Stimulated activated CD4-positive, alpha-beta T cell treated with anti-CD3 and anti-CD28 coated beads, Interleukin-1b, Interleukin-23, amount 100 ng/mL, for 24 hours (primary cell): ENCODE results near the gene ODAD4.
"Not testable (repeated sequence)": the region's sequence is repeated elsewhere in the genome, so short reads cannot be mapped to it uniquely, and the experiment has no call there.

Experiments
- DNase-seq, 4 experiments: peaks; one replicate each; pipeline ENCODE4 v3.0.0-alpha.2; 2020; ENCODE audit warnings: low read depth in 4 of 4, low spot score in 1 of 4

Gene ODAD4

GRCh38 chr17:41913798-41914197, 16.6 kb upstream of the ODAD4 start:
- no peak for DNase-seq

DNA sequence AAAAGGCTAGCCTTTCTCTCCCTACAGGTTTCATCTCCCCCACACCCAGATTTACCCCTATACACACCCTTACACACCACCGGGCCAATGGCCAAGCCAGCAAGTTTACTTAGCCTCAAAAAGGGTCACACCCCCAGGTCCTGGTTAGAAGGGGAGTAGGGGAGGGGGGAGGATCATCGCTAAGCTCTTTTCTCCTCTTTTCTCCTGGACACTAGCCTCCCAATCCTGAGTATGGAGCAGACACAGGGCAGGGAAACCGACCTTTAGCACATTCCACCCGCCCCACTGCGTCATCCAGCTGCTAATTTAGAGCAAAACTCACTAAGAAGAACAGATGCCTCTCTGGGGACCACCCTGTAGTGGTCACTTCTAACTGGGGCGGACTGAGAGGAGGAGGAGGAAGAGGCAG, 16.1 kb upstream of the ODAD4 start:
- DNase-seq = no peak

- no peak for DNase-seq
Observed at GRCh38 chr17:41915020-41915419, 15.4 kb upstream of the ODAD4 start.

DNA sequence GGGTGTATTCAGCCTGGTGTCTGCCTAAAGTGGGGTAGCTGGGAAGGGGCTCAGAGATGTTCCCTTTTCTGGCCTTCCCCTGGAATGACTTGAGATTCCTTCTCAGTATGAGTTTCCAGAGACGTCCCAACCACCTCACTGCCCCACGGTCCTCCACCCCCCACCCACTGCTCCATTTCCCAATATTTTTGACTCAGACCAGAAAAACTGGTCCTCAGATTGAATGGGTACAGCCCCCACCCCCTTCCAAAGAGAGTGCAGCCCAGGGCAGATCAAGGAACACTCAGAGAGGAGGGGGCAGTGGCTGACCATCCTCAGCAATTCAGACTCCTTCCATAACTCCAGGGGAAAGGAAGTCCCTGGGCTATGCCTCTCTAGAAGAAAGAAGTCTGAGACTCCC, 14.9 kb upstream of the ODAD4 start:
- DNase-seq = no peak

- DNase-seq = no peak
Observed at GRCh38 chr17:41917192-41917591, 13.2 kb upstream of the ODAD4 start.

GRCh38 chr17:41917679-41918313, 12.6 kb upstream of the ODAD4 start:
- DNase-seq = peak in 3 of 4 experiments; percentile 16 to 25 (median 18)

- DNase-seq = peak; percentile 87 to 97 (median 90)
Observed at GRCh38 chr17:41918314-41919164, 11.9 kb upstream of the ODAD4 start, which contains the start of gene ACLY. TSS of gene ACLY (minus strand) at chr17:41918951. CDS start at chr17:41913873, 5,078 bp downstream.

DNA sequence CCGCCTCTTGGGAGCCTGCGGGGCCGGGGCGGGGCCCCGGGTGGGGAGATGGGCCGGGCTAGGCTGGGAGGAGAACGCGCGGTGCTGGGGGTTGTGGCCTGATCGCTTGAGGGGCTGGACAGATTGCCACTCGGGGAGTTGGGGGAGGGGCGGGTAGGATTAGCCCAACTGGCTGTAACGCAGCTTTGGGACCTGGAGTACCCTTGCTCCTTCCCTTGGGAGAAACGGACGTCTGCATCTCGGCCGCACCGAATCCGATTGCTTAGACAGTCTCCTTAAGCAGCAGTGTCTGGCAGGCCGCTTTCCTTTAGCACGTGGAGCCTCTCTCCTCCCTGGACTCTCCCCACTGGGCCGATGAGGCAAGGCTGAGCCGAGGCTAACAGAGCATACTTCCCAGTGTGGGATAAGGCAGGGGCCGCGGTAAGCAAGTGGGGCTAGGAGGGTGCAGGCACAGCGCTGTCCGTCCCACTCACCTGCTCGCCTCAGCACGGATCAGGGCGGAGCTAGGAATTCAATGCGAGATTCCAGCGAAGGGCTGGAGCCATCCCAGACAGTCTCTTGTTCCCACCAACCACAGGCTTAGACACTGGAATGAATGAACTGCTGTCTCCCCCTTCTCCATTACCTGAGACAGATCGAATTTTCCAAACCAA, 11.1 kb upstream of the ODAD4 start:
- no peak for DNase-seq

GRCh38 chr17:41919840-41920579, 10.4 kb upstream of the ODAD4 start:
- DNase-seq = no peak

- no peak for DNase-seq
Observed at GRCh38 chr17:41920580-41920955, 9.8 kb upstream of the ODAD4 start.

DNA sequence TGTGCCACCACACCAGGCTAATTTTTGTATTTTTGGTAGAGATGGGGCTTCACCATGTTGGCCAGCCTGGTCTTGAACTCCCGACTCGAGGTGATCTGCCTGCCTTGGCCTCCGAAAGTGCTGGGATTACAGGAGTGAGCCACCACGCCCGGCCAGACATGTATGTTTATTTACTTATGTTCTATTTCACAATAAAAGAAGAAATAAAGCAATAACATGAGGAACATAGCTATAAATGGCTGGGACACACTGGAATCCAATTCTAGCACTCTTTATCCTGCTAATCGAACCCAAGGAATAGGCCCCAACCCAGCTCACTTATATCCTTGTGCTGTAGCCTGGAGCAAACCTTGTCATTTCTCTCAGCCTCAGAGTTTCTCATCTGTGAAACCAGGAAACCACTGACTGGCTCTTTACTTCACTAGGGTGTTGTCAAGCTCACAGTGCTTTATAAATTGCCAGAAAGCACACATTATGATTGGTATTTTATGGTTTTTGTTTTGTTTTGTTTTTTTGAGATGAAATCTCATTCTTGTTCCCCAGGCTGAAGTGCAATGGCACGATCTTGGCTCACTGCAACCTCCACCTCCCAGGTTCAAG, 4.3 kb upstream of the ODAD4 start:
- no peak for DNase-seq

DNA sequence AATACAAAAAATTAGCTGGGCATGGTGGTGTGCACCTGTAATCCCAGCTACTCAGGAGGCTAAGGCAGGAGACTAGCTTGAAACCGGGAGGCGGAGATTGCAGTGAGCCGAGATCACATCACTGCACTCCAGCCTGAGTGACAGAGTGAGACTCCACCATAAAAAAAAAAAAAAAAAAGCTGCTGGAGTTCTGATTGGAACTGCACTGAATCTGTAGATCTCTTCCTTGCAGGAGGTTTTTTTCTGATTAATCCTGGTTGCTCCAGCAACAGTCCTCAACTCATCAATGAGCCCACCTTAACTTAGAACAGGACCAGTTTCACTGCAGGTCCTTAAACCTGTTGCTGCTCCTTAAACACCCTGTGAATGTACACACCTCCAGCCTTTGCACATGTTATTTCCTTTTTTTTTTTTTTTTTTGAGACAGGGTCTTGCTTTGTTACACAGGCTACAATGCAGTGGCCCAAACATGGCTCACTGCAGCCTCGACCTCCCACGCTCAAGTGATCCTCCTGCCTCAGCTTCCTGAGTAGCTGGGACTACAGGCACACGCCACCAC, 1.6 kb upstream of the ODAD4 start:
- DNase-seq = no peak

DNA sequence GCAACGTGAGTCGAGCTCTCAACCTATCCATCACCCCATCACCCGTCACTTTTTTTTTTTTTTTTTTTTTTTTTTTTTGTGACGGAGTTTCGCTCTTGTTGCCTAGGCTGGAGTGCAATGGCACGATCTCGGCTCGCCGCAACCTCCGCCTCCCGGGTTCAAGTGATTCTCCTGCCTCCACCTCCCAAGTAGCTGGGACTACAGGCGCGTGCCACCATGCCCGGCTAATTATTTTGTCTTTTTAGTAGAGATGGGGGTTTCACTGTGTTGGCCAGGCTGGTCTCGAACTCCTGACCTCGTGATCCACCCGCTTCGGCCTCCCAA, 378 bp downstream of the ODAD4 start:
- not testable (repeated sequence) for DNase-seq

- DNase-seq = not testable (repeated sequence)
Observed at GRCh38 chr17:41931715-41932114, 1.3 kb downstream of the ODAD4 start.

- no peak for DNase-seq
Observed at GRCh38 chr17:41932816-41933389, 2.5 kb downstream of the ODAD4 start.

- no peak for DNase-seq
Observed at GRCh38 chr17:41935641-41936040, 5.2 kb downstream of the ODAD4 start.

- DNase-seq = no peak
Observed at GRCh38 chr17:41937970-41938954, 7.8 kb downstream of the ODAD4 start.

DNA sequence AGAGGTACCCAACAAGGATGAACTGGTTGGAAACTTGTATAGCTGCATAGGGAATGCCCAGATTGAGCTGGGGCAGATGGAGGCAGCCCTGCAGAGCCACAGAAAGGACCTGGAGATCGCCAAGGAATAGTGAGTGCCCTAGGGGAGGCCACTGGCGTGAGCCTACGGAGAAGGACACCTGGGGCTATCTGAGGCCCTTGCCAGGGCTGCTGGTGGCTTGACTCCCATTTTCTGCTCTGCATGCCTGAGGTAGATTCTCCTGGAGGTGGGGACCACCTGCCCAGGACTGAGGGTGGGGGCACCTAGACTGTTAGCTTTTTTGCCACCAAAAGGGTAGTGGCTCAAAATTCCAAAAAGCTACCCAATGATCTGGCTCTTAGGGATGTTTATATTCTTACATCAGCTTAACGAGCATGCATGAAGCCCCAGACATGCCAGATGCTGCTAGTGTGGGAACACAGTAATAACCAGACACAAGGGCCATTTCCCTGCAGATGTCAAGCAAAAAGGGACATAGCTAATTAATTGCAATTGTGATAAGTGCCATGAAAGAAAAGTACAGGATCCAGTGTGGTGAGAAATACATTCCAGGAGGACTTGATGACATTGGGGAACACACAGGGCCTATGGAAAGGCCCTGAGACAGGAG, 8.8 kb downstream of the ODAD4 start:
- no peak for DNase-seq

DNA sequence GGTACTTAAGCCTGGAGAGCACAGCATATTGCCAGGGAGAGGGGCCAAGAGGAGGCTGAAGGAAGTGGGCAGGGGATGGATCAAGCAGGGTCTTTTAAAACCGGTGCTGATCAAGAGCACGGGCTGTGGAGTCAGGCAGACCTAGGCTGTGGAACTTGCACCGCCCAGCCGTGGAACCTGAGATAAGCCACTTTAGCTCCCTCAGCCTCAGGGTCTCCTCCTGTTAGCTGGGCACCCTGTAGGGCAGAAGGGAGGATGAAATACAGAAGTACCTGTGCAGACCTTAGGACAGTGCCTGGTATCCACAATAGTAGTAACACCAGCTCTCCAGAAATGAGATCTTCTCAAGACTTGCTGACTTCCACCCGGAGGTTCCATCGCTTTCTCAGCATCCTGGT, 9.3 kb downstream of the ODAD4 start:
- DNase-seq = no peak
